PC-3 (cell line): ENCODE measurements around the gene CFAP53. TPM values are rescaled to one million over a fixed set of nuclear protein-coding genes. Genes with fewer than 3 reads are reported as not detected.

ENCODE experiments used
- ATAC-seq: fragments of 200-7000 bp; cut with Tn5 transposase; 2 replicates; pipeline ENCODE4 v1.9.1; 2020; ENCODE audit warnings: mild to moderate bottlenecking, moderate library complexity
- BruUV-seq: library from RNA; stranded (reverse); fragments of 400-500 nt; replicated peaks from 2 replicates; lab custom pipeline; 2021; lab: Mats Ljungman, UMichigan
- CTCF ChIA-PET: fragments of 300-600 bp; sonication (Branson Sonifier 250); formaldehyde crosslinking; loops from one replicate; lab custom pipeline; 2022; ENCODE audit warnings: antibody characterized with exemption; lab: Charles Lee
- POLR2A ChIA-PET: fragments of 300-600 bp; sonication (Branson Sonifier 250); formaldehyde crosslinking; loops from one replicate; lab custom pipeline; 2022; ENCODE audit warnings: antibody characterized with exemption; ENCODE audit not compliant: unreplicated experiment; lab: Charles Lee
- DNase-seq: peaks from one replicate; pipeline ENCODE4 v3.0.0-alpha.2; 2015
- H2AFZ ChIP-seq: fragments of 300-600 bp; sonication (generic); 2 replicates; pipeline ENCODE4 v1.6.0; 2016; ENCODE audit warnings: antibody characterized with exemption, low read length
- H3F3A ChIP-seq: fragments of 300-600 bp; sonication (generic); one replicate; pipeline ENCODE4 v1.6.0; 2017; ENCODE audit warnings: antibody characterized with exemption, low read length, control low read depth, mild to moderate bottlenecking; ENCODE audit not compliant: unreplicated experiment
- H3K27ac ChIP-seq: fragments of 300-600 bp; sonication (generic); 2 replicates; pipeline ENCODE4 v1.5.1; 2016; ENCODE audit warnings: mild to moderate bottlenecking, low read length
- H3K27me3 ChIP-seq: fragments of 300-600 bp; sonication (generic); 2 replicates; pipeline ENCODE4 v1.6.1; 2016; ENCODE audit warnings: low read length, mixed read lengths
- H3K36me3 ChIP-seq: fragments of 300-600 bp; sonication (generic); 2 replicates; pipeline ENCODE4 v1.6.1; 2016; ENCODE audit warnings: low read depth, mixed run types, low read length, mixed read lengths
- H3K4me1 ChIP-seq: fragments of 300-600 bp; sonication (generic); 2 replicates; pipeline ENCODE4 v1.5.1; 2016; ENCODE audit warnings: low read length; ENCODE audit not compliant: insufficient read depth
- H3K4me2 ChIP-seq: fragments of 300-600 bp; sonication (generic); 2 replicates; pipeline ENCODE4 v1.6.0; 2016; ENCODE audit warnings: low read length
- H3K4me3 ChIP-seq: fragments of 300-600 bp; sonication (generic); 2 replicates; pipeline ENCODE4 v1.5.1; 2016; ENCODE audit warnings: mild to moderate bottlenecking, low read length, mixed read lengths
- H3K79me2 ChIP-seq: fragments of 300-600 bp; sonication (generic); 2 replicates; pipeline ENCODE4 v1.6.1; 2017; ENCODE audit warnings: low read length, mixed read lengths
- H3K9ac ChIP-seq: fragments of 300-600 bp; sonication (generic); 2 replicates; pipeline ENCODE4 v1.6.0; 2016; ENCODE audit warnings: mild to moderate bottlenecking, low read length
- H3K9me2 ChIP-seq: fragments of 300-600 bp; sonication (generic); replicated peaks from 2 replicates; pipeline ENCODE4 v1.6.1; 2016; ENCODE audit warnings: mixed run types, low read length, mixed read lengths
- H3K9me3 ChIP-seq: fragments of 300-600 bp; sonication (generic); 2 replicates; pipeline ENCODE4 v1.6.1; 2016; ENCODE audit warnings: low read length, mixed read lengths
- H4K20me1 ChIP-seq: fragments of 300-600 bp; sonication (generic); 2 replicates; pipeline ENCODE4 v1.6.1; 2016; ENCODE audit warnings: low read length, mixed read lengths
- CTCF ChIP-seq: fragments of 300-600 bp; sonication (generic); conservative IDR thresholded peaks from 2 replicates; pipeline ENCODE4 v1.5.1; 2017; ENCODE audit warnings: antibody characterized with exemption, low read depth, mild to moderate bottlenecking, low read length
- EZH2 ChIP-seq: fragments of 300-600 bp; sonication (generic); IDR thresholded peaks from one replicate; pipeline ENCODE4 v1.6.1; 2017; ENCODE audit warnings: antibody characterized with exemption, mild to moderate bottlenecking, low read length; ENCODE audit not compliant: unreplicated experiment
- EZH2phosphoT487 ChIP-seq: fragments of 300-600 bp; sonication (generic); IDR thresholded peaks from 2 replicates; pipeline ENCODE4 v1.6.1; 2018; ENCODE audit warnings: mild to moderate bottlenecking, antibody characterized with exemption, low read length, borderline replicate concordance
- intact Hi-C: fragments of 100-400 bp; cut with micrococcal nuclease; formaldehyde crosslinking; loops from 2 replicates; pipeline ENCODE4 v1.9.0; 2023
- total RNA-seq: library from RNA; depleted of rRNA; stranded (reverse); fragments of >200 nt; gene quantifications from 2 replicates; pipeline ENCODE4 v1.2.3, GENCODE V29; 2014

CFAP53 gene
- total RNA-seq, 1 experiment from 2014 or later = not detected

- no peak for TF ChIP-seq CTCF
- TF ChIP-seq EZH2 = no peak
- no peak for TF ChIP-seq EZH2phosphoT487
- H3K4me1 ChIP-seq = no peaks in the 10 kb centered on the region
- H3K9ac ChIP-seq = no peak overlapping the region
- H3K9me2 ChIP-seq = no peaks in the 10 kb centered on the region
- no peak overlapping the region for H3K4me3 ChIP-seq
- no peaks in the 10 kb centered on the region for H3K79me2 ChIP-seq
- no peaks in the 10 kb centered on the region for H4K20me1 ChIP-seq
- POLR2A ChIA-PET = no interaction called here
- no peaks in the 10 kb centered on the region; the same call in 1 of the 2 replicates for H3K36me3 ChIP-seq
- intact Hi-C loops = no loop called here
- H3F3A ChIP-seq = no peaks in the 10 kb centered on the region
- H3K27me3 ChIP-seq = no peaks in the 10 kb centered on the region
- no TSS peak for BruUV-seq
- no peaks in the 10 kb centered on the region for H3K9me3 ChIP-seq
- no peak overlapping the region for H2AFZ ChIP-seq
- CTCF ChIA-PET = no interaction called here
- ATAC-seq (no peak), DNase-seq (no peak)
- no peak overlapping the region for H3K4me2 ChIP-seq
- no peak overlapping the region for H3K27ac ChIP-seq
Measured at GRCh38 chr18:50273203-50274043, 7.1 kb upstream of the CFAP53 start.

- intact Hi-C loops = no loop called here
- no TSS peak for BruUV-seq
- Histone ChIP-seq H3K36me3 (no peaks in the 10 kb centered on the region; the same call in 1 of the 2 replicates), H2AFZ (no peak overlapping the region), H3K27ac (no peak overlapping the region), H3K9ac (no peak overlapping the region), H3F3A (no peaks in the 10 kb centered on the region), H3K4me2 (no peak overlapping the region), H3K27me3 (no peaks in the 10 kb centered on the region), H3K79me2 (no peaks in the 10 kb centered on the region), H4K20me1 (no peaks in the 10 kb centered on the region), H3K4me1 (no peaks in the 10 kb centered on the region), H3K4me3 (no peak overlapping the region), H3K9me2 (no peaks in the 10 kb centered on the region), H3K9me3 (no peaks in the 10 kb centered on the region)
- ChIA-PET POLR2A (no interaction called here), CTCF (no interaction called here)
- no peak for DNase-seq
- no peak for TF ChIP-seq CTCF
- no peak for TF ChIP-seq EZH2phosphoT487
- TF ChIP-seq EZH2 = no peak
- ATAC-seq = no peak
Measured at GRCh38 chr18:50272568-50272967, 6.3 kb upstream of the CFAP53 start.
